Gastroesophageal sphincter (tissue), 3 donors: ENCODE measurements around the gene ERRFI1.

Experiments used
- CTCF ChIP-seq, 4 experiments: fragments of 200-600 bp in 2 of 4; fragments of 450-650 bp in 2 of 4; sonication (generic) in 1 of 4; IDR thresholded peaks; one replicate each; pipeline ENCODE4 v1.5.1; 2017 to 2019; ENCODE audit warnings: antibody characterized with exemption in 4 of 4, mild to moderate bottlenecking in 2 of 4, moderate library complexity in 2 of 4
- POLR2A ChIP-seq, 2 donors: fragments of 450-650 bp; IDR thresholded peaks; one replicate each; pipeline ENCODE4 v1.6.1; 2017; ENCODE audit warnings: antibody characterized with exemption in 2 of 2, mild to moderate bottlenecking in 2 of 2, moderate library complexity in 1 of 2

GRCh38 chr1:8019229-8019620 is 6.9 kb downstream of the ERRFI1 start:
- no peak for TF ChIP-seq POLR2A (IDR thresholded peaks at IDR 0.05)
- TF ChIP-seq CTCF (IDR thresholded peaks at IDR 0.05), result no peak
